B cell (primary cell): Measurements from ENCODE around the gene POU2F2.

Experiments used
- EZH2 ChIP-seq: IDR thresholded peaks from 2 replicates; pipeline ENCODE4 v1.6.1; 2012; ENCODE audit warnings: borderline replicate concordance, low read depth, mild to moderate bottlenecking, moderate library complexity, low read length; ENCODE audit not compliant: insufficient read depth, poor library complexity, severe bottlenecking
- TF ChIP-seq, protein P1 (sequence below): fragments of 200-600 bp; IDR thresholded peaks from one replicate; pipeline ENCODE4 v1.8.0; 2022; ENCODE audit warnings: antibody characterized with exemption, mild to moderate bottlenecking

DNA sequence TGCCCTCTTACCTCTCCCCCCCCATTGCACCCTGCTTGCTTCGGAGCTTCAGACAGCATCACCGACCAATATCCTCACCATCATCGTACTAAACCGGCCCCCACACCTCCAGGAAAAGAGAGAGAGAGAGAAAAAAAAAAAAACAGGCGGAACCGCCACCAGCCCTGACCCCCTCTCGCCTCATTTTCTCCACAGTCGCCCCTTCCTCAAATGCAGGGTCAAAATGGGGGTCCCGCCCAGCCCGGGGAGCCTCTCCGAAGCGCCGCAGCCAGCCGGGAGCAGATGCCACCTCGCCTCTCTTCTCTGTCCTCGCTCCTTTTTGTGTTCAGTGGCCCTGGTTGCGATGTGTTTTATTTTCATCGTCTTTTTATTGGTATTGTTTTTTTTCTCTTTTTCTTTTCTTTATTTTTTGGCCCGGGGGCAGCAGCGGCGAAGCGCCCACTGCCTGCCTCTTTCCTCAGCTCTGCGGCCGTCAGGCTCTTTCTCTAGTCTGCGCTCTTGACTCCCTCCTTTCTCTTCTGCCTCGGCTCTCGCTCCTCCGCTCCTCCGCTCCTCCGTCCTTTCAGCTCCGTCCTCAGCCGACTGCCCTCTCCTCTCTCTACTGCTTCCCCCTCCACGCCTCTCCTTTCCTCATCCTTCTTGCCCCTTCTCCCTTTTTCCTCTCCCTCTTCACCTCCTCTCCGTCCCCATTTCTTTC is 43.9 kb upstream of the POU2F2 start:
- TF ChIP-seq, protein P1, sequence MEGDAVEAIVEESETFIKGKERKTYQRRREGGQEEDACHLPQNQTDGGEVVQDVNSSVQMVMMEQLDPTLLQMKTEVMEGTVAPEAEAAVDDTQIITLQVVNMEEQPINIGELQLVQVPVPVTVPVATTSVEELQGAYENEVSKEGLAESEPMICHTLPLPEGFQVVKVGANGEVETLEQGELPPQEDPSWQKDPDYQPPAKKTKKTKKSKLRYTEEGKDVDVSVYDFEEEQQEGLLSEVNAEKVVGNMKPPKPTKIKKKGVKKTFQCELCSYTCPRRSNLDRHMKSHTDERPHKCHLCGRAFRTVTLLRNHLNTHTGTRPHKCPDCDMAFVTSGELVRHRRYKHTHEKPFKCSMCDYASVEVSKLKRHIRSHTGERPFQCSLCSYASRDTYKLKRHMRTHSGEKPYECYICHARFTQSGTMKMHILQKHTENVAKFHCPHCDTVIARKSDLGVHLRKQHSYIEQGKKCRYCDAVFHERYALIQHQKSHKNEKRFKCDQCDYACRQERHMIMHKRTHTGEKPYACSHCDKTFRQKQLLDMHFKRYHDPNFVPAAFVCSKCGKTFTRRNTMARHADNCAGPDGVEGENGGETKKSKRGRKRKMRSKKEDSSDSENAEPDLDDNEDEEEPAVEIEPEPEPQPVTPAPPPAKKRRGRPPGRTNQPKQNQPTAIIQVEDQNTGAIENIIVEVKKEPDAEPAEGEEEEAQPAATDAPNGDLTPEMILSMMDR, result no peak
- TF ChIP-seq EZH2, result no peak
